ENCODE measurements around the gene MAD1L1. TPM values are rescaled to one million over a fixed set of nuclear protein-coding genes. Genes with fewer than 3 reads are reported as not detected.

Gene MAD1L1
- total RNA-seq, 4 donors from 2014 or later = 22.3 to 56.6 (median 35.0) TPM

GRCh38 chr7:2079332-2080059, 153.2 kb downstream of the MAD1L1 start:
- no peak for TF ChIP-seq POLR2AphosphoS5 (IDR thresholded peaks at IDR 0.05)
- TF ChIP-seq, protein P1, sequence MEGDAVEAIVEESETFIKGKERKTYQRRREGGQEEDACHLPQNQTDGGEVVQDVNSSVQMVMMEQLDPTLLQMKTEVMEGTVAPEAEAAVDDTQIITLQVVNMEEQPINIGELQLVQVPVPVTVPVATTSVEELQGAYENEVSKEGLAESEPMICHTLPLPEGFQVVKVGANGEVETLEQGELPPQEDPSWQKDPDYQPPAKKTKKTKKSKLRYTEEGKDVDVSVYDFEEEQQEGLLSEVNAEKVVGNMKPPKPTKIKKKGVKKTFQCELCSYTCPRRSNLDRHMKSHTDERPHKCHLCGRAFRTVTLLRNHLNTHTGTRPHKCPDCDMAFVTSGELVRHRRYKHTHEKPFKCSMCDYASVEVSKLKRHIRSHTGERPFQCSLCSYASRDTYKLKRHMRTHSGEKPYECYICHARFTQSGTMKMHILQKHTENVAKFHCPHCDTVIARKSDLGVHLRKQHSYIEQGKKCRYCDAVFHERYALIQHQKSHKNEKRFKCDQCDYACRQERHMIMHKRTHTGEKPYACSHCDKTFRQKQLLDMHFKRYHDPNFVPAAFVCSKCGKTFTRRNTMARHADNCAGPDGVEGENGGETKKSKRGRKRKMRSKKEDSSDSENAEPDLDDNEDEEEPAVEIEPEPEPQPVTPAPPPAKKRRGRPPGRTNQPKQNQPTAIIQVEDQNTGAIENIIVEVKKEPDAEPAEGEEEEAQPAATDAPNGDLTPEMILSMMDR (IDR thresholded peaks at IDR 0.05) = no peak
- no peak for TF ChIP-seq POLR2A (IDR thresholded peaks at IDR 0.05)
- no peak for TF ChIP-seq EP300 (IDR thresholded peaks at IDR 0.05)
- Histone ChIP-seq H3K4me1 (no peaks in the 10 kb centered on the region), H3K4me3 (no peak overlapping the region), H3K9me3 (no peaks in the 10 kb centered on the region), H3K36me3 (peaks cover 0 to 35% of the 10 kb centered on the region in 2 donors), H3K27me3 (no peaks in the 10 kb centered on the region), H3K27ac (no peak overlapping the region)
- no peak for ATAC-seq
- 84 to 97% methylated on average over 7 to 11 of the region's 22 CpGs for WGBS, 2 donors (ENCODE audit: low coverage in 1 of 2)

DNA sequence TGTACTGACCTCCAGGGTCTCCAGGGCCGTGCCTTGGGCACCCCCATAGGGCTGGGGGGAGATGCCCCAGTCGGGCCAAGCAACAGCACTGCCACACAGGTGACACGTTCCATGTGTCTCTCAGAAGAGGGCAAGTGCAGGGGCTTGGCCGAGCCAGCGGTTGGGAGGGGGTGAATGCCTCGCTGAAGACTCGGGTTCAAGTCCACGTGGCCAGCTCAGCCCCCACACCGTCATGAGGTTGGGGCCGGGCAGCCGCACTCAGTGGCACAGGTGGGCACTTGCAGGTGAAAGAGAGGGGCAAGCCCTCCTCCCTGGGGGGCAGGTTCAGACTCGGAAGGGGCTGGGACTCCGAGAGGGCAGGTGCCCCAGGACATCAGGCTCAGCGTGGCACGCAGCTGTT, 153.8 kb downstream of the MAD1L1 start:
- ATAC-seq = no peak
- Histone ChIP-seq H3K4me3 (no peak overlapping the region), H3K4me1 (no peaks in the 10 kb centered on the region), H3K27ac (no peak overlapping the region), H3K27me3 (no peaks in the 10 kb centered on the region), H3K36me3 (peaks cover 0 to 29% of the 10 kb centered on the region in 2 donors), H3K9me3 (no peaks in the 10 kb centered on the region)
- no CpG with 5 or more reads among the region's 15 CpGs for WGBS, 2 donors (ENCODE audit: low coverage in 1 of 2)
- TF ChIP-seq POLR2AphosphoS5 (IDR thresholded peaks at IDR 0.05) = no peak
- TF ChIP-seq EP300 (IDR thresholded peaks at IDR 0.05) = no peak
- no peak for TF ChIP-seq POLR2A (IDR thresholded peaks at IDR 0.05)
- TF ChIP-seq, protein P1 (IDR thresholded peaks at IDR 0.05) = no peak

- Histone ChIP-seq H3K27me3 (no peaks in the 10 kb centered on the region), H3K27ac (no peak overlapping the region), H3K9me3 (no peaks in the 10 kb centered on the region), H3K36me3 (peaks cover 0 to 18% of the 10 kb centered on the region in 2 donors), H3K4me1 (no peaks in the 10 kb centered on the region), H3K4me3 (no peak overlapping the region)
- no peak for ATAC-seq
- 98 to 100% methylated on average over 8 to 13 of the region's 27 CpGs for WGBS, 2 donors (ENCODE audit: low coverage in 1 of 2)
- TF ChIP-seq, protein P1 (IDR thresholded peaks at IDR 0.05) = no peak
- TF ChIP-seq POLR2A (IDR thresholded peaks at IDR 0.05) (no peak), POLR2AphosphoS5 (IDR thresholded peaks at IDR 0.05) (no peak), EP300 (IDR thresholded peaks at IDR 0.05) (no peak)
Observed at GRCh38 chr7:2076649-2077064, 156.1 kb downstream of the MAD1L1 start.

- TF ChIP-seq POLR2AphosphoS5 (IDR thresholded peaks at IDR 0.05) = no peak
- TF ChIP-seq EP300 (IDR thresholded peaks at IDR 0.05) = no peak
- TF ChIP-seq, protein P1 (IDR thresholded peaks at IDR 0.05) = no peak
- no peak for TF ChIP-seq POLR2A (IDR thresholded peaks at IDR 0.05)
- Histone ChIP-seq H3K27ac (no peak overlapping the region), H3K9me3 (no peaks in the 10 kb centered on the region), H3K4me1 (no peaks in the 10 kb centered on the region), H3K27me3 (no peaks in the 10 kb centered on the region), H3K4me3 (no peak overlapping the region), H3K36me3 (peaks cover 0 to 18% of the 10 kb centered on the region in 2 donors)
- ATAC-seq = no peak
- 87% methylated on average over 9 of the region's 17 CpGs; no CpG with 5 or more reads in 1 of the 2 donors for WGBS, 2 donors (ENCODE audit: low coverage in 1 of 2)
Observed at GRCh38 chr7:2075811-2076210, 156.9 kb downstream of the MAD1L1 start.

- TF ChIP-seq EP300 (IDR thresholded peaks at IDR 0.05) = no peak
- TF ChIP-seq POLR2A (IDR thresholded peaks at IDR 0.05) = no peak
- no peak for TF ChIP-seq POLR2AphosphoS5 (IDR thresholded peaks at IDR 0.05)
- TF ChIP-seq, protein P1 (IDR thresholded peaks at IDR 0.05) = no peak
- Histone ChIP-seq H3K9me3 (no peaks in the 10 kb centered on the region), H3K4me1 (no peaks in the 10 kb centered on the region), H3K27ac (no peak overlapping the region), H3K27me3 (no peaks in the 10 kb centered on the region), H3K36me3 (peaks cover 0 to 18% of the 10 kb centered on the region in 2 donors), H3K4me3 (no peak overlapping the region)
- no peak for ATAC-seq
- WGBS, 2 donors (ENCODE audit: low coverage in 1 of 2) = 83% methylated on average over 7 of the region's 17 CpGs; no CpG with 5 or more reads in 1 of the 2 donors
Observed at GRCh38 chr7:2074691-2075090, 158.1 kb downstream of the MAD1L1 start.
